IMR-90 (cell line): ENCODE measurements around the gene SPAG9. TPM values are rescaled to one million over a fixed set of nuclear protein-coding genes. Genes with fewer than 3 reads are reported as not detected.

Experiments
- ATAC-seq: fragments of 200-7000 bp; cut with Tn5 transposase; 2 replicates; pipeline ENCODE4 v1.9.1; 2020; ENCODE audit warnings: low read depth, mild to moderate bottlenecking, moderate library complexity
- BruUV-seq: library from RNA; stranded (reverse); fragments of 400-500 nt; replicated peaks from 2 replicates; lab custom pipeline; 2021; lab: Mats Ljungman, UMichigan
- CTCF ChIA-PET: fragments of 300-600 bp; formaldehyde crosslinking; extraction: SDS; loops from one replicate; lab custom pipeline; 2021; ENCODE audit warnings: antibody characterized with exemption; lab: Yijun Ruan, JAX
- POLR2A ChIA-PET: fragments of 300-600 bp; sonication (Branson Sonifier 250); formaldehyde crosslinking; loops from one replicate; lab custom pipeline; 2022; ENCODE audit warnings: antibody characterized with exemption; ENCODE audit not compliant: unreplicated experiment; lab: Charles Lee
- DNase-seq: peaks from one replicate; pipeline ENCODE4 v3.0.0; 2013
- H2AFZ ChIP-seq: replicated peaks from 2 replicates; pipeline ENCODE3; 2013; ENCODE audit warnings: low read length, mild to moderate bottlenecking; ENCODE audit not compliant: poor library complexity
- H2AK5ac ChIP-seq: 2 replicates; pipeline ENCODE4 v1.6.1; 2013; ENCODE audit warnings: low read depth, low read length, inconsistent platforms
- H2AK9ac ChIP-seq: replicated peaks from 2 replicates; pipeline ENCODE3; 2013; ENCODE audit warnings: mild to moderate bottlenecking, low read depth, low read length, moderate library complexity; ENCODE audit not compliant: poor library complexity
- H2BK120ac ChIP-seq: 2 replicates; pipeline ENCODE4 v1.6.1; 2013; ENCODE audit warnings: low read depth, low read length, inconsistent platforms
- H2BK15ac ChIP-seq: 3 replicates; pipeline ENCODE4 v1.6.1; 2013; ENCODE audit warnings: low read depth, low read length, inconsistent platforms
- H2BK20ac ChIP-seq: 2 replicates; pipeline ENCODE4 v1.6.1; 2013; ENCODE audit warnings: low read depth, mild to moderate bottlenecking, inconsistent platforms, low read length, moderate library complexity
- H2BK5ac ChIP-seq: 2 replicates; pipeline ENCODE4 v1.6.1; 2013; ENCODE audit warnings: mild to moderate bottlenecking, low read depth, low read length, inconsistent platforms; ENCODE audit not compliant: poor library complexity, severe bottlenecking
- H3K14ac ChIP-seq: replicated peaks from 2 replicates; pipeline ENCODE4 v1.6.1; 2013; ENCODE audit warnings: low read depth, low read length, inconsistent platforms
- H3K18ac ChIP-seq: 2 replicates; pipeline ENCODE4 v1.6.1; 2013; ENCODE audit warnings: low read depth, low read length, control low read depth
- H3K23ac ChIP-seq: 2 replicates; pipeline ENCODE4 v1.6.1; 2013; ENCODE audit warnings: low read depth, low read length, inconsistent platforms
- H3K27ac ChIP-seq: 2 replicates; pipeline ENCODE4 v1.5.1; 2013; ENCODE audit warnings: mild to moderate bottlenecking, control low read depth, low read length; ENCODE audit not compliant: insufficient read depth
- H3K27me3 ChIP-seq: 2 replicates; pipeline ENCODE4 v1.6.1; 2013; ENCODE audit warnings: low read length; ENCODE audit not compliant: control insufficient read depth, insufficient read depth
- H3K36me3 ChIP-seq: 2 replicates; pipeline ENCODE4 v1.6.1; 2013; ENCODE audit warnings: low read length, mixed read lengths; ENCODE audit not compliant: control insufficient read depth, insufficient read depth
- H3K4ac ChIP-seq: 2 replicates; pipeline ENCODE4 v1.6.1; 2013; ENCODE audit warnings: low read depth, low read length, inconsistent platforms
- H3K4me1 ChIP-seq: 2 replicates; pipeline ENCODE4 v1.6.1; 2013; ENCODE audit warnings: low read length, mixed read lengths; ENCODE audit not compliant: control insufficient read depth, insufficient read depth
- H3K4me2 ChIP-seq: 2 replicates; pipeline ENCODE4 v1.6.1; 2013; ENCODE audit warnings: low read depth, mild to moderate bottlenecking, control low read depth, low read length, moderate library complexity
- H3K4me3 ChIP-seq: 2 replicates; pipeline ENCODE4 v1.5.1; 2013; ENCODE audit warnings: low read depth, mild to moderate bottlenecking, control low read depth, low read length, moderate library complexity; ENCODE audit not compliant: insufficient read depth
- H3K56ac ChIP-seq: 2 replicates; pipeline ENCODE4 v1.6.1; 2013; ENCODE audit warnings: low read length, inconsistent platforms; ENCODE audit not compliant: insufficient read depth; ENCODE audit errors: extremely low read depth
- H3K79me1 ChIP-seq, 2 experiments: 2 replicates each; pipeline ENCODE4 v1.6.1; 2013; ENCODE audit warnings: low read length in 2 of 2, inconsistent platforms in 1 of 2, low read depth in 1 of 2
- H3K9ac ChIP-seq: 2 replicates; pipeline ENCODE4 v1.6.1; 2013; ENCODE audit warnings: low read depth, low read length, control low read depth
- H3K9me1 ChIP-seq: 2 replicates; pipeline ENCODE4 v1.6.1; 2013; ENCODE audit warnings: low read length, inconsistent platforms; ENCODE audit not compliant: insufficient read depth
- H3K9me3 ChIP-seq: 2 replicates; pipeline ENCODE4 v1.6.1; 2013; ENCODE audit warnings: low read length; ENCODE audit not compliant: control insufficient read depth, insufficient read depth
- H4K20me1 ChIP-seq: 2 replicates; pipeline ENCODE4 v1.6.1; 2013; ENCODE audit warnings: low read length, inconsistent platforms; ENCODE audit not compliant: insufficient read depth
- H4K5ac ChIP-seq: 2 replicates; pipeline ENCODE4 v1.6.1; 2013; ENCODE audit warnings: mild to moderate bottlenecking, low read depth, low read length, control low read depth
- H4K8ac ChIP-seq, 2 experiments: 2 replicates each; pipeline ENCODE4 v1.6.1; 2013; ENCODE audit warnings: low read depth in 2 of 2, low read length in 2 of 2, control low read depth in 1 of 2, inconsistent platforms in 1 of 2
- H4K91ac ChIP-seq: 2 replicates; pipeline ENCODE4 v1.6.1; 2013; ENCODE audit warnings: low read depth, low read length, inconsistent platforms; ENCODE audit not compliant: insufficient read depth
- BHLHE40 ChIP-seq: fragments of 150-350 bp; IDR thresholded peaks from 2 replicates; pipeline ENCODE4 v1.6.1; 2016; ENCODE audit warnings: mild to moderate bottlenecking, low read depth, low read length
- CEBPB ChIP-seq: IDR thresholded peaks from 2 replicates; pipeline ENCODE4 v1.6.1; 2012; ENCODE audit warnings: low read depth, low read length, improper control_type of control experiment
- CHD1 ChIP-seq: IDR thresholded peaks from 2 replicates; pipeline ENCODE4 v1.6.1; 2012; ENCODE audit warnings: low read depth, low read length, improper control_type of control experiment
- FOS ChIP-seq: fragments of 150-350 bp; IDR thresholded peaks from 2 replicates; pipeline ENCODE4 v1.6.1; 2016; ENCODE audit warnings: low read depth, low read length
- MAZ ChIP-seq: IDR thresholded peaks from 2 replicates; pipeline ENCODE4 v1.6.1; 2012; ENCODE audit warnings: low read depth, mild to moderate bottlenecking, low read length, improper control_type of control experiment, moderate library complexity, borderline replicate concordance
- NFE2L2 ChIP-seq: fragments of 150-350 bp; IDR thresholded peaks from 2 replicates; pipeline ENCODE4 v1.6.1; 2016; ENCODE audit warnings: low read depth, mild to moderate bottlenecking, low read length
- POLR2A ChIP-seq: IDR thresholded peaks from 2 replicates; pipeline ENCODE4 v1.6.1; 2012; ENCODE audit warnings: mild to moderate bottlenecking, low read depth, low read length
- RAD21 ChIP-seq: IDR thresholded peaks from 2 replicates; pipeline ENCODE4 v1.6.1; 2012; ENCODE audit warnings: low read length, improper control_type of control experiment
- RFX5 ChIP-seq: IDR thresholded peaks from 2 replicates; pipeline ENCODE4 v1.8.0; 2012; ENCODE audit warnings: low read depth, mild to moderate bottlenecking, low read length, moderate library complexity
- SMC3 ChIP-seq: fragments of 150-350 bp; IDR thresholded peaks from 2 replicates; pipeline ENCODE4 v1.6.1; 2016; ENCODE audit warnings: low read depth, mild to moderate bottlenecking, antibody characterized with exemption, low read length, moderate library complexity
- WGBS, 2 experiments: methylation state at CpG; one replicate each; pipeline versions ENCODE4 v1.1.5 to v1.1.7; 2013; ENCODE audit warnings: missing lambda C conversion rate in 2 of 2; ENCODE audit not compliant: insufficient read length in 1 of 2; ENCODE audit errors: extremely low coverage in 2 of 2; 5-methylcytosine and 5-hydroxymethylcytosine counted together
- dilution Hi-C: fragments of 300-500 bp; cut with HindIII; formaldehyde crosslinking; loops from one replicate; pipeline ENCODE4 v1.14.3; 2018; ENCODE audit warnings: low sequenced_read_pairs; ENCODE audit not compliant: unreplicated experiment
- in situ Hi-C: fragments of 300-500 bp; cut with MboI; formaldehyde crosslinking; loops from 3 replicates; pipeline ENCODE4 v1.14.3; 2019; ENCODE audit warnings: low sequenced_read_pairs, inconsistent platforms, mixed read lengths
- intact Hi-C: fragments of 100-400 bp; cut with micrococcal nuclease; formaldehyde crosslinking; loops from 2 replicates; pipeline ENCODE4 v1.10.0; 2022
- polyA plus RNA-seq, 3 experiments: library from polyadenylated mRNA; depleted of rRNA; stranded (reverse); fragments of >200 nt; gene quantifications; 2 replicates each; pipeline ENCODE4 v1.2.3, GENCODE V29; 2012; ENCODE audit warnings: low replicate concordance in 1 of 3
- total RNA-seq: library from RNA; depleted of rRNA; stranded (reverse); fragments of >200 nt; gene quantifications from 2 replicates; pipeline ENCODE4 v1.2.3, GENCODE V29; 2012
- TF ChIP-seq, protein P1 (sequence below): fragments of 150-350 bp; IDR thresholded peaks from 2 replicates; pipeline ENCODE4 v1.6.1; 2016; ENCODE audit warnings: low read depth, mild to moderate bottlenecking, low read length, moderate library complexity, borderline replicate concordance
- TF ChIP-seq, protein P2 (sequence below): conservative IDR thresholded peaks from 2 replicates; pipeline ENCODE4 v1.5.1; 2012; ENCODE audit warnings: mild to moderate bottlenecking, low read depth, low read length, improper control_type of control experiment
- TF ChIP-seq, protein P3 (sequence below): fragments of 150-350 bp; IDR thresholded peaks from 2 replicates; pipeline ENCODE4 v1.6.1; 2017; ENCODE audit warnings: mild to moderate bottlenecking, antibody characterized with exemption, low read length, low read depth

Gene SPAG9
- total and polyA plus RNA-seq, 2 of the 4 experiments (the other 2 are of a cell fraction), result 26.7 to 75.5 TPM

DNA sequence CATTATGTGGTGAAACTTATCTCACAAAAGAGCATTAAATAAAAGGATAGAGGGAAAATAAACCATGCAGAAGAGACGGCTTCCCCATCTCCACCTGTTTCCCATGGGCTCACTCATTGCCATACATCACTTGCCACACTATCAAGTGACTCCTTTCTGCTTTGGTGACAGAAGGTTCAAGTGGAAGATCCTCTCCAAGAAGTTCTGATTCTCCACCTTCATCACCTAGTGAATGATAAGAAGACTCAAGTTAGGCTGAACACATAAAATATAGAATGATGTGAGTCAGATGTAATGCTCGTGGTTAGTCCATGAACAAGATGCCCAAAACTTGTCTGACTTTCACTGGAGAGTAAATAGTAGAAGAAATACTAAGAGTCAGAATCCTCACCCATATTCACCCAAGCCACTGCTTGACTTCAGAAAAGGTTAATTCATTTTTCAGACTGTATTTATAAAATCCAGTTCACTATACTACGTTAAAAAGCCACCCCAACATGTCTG lies 154.5 kb downstream of the SPAG9 start:
- no CpG with 5 or more reads among the region's 3 CpGs for WGBS, 2 experiments
- Histone ChIP-seq H3K18ac (no peak overlapping the region), H2AK5ac (no peak overlapping the region), H3K9me1 (no peaks in the 10 kb centered on the region), H3K23ac (no peak overlapping the region), H3K9me3 (no peaks in the 10 kb centered on the region), H3K27me3 (no peaks in the 10 kb centered on the region), H2BK5ac (no peak overlapping the region), H3K27ac (no peak overlapping the region), H4K8ac (no peak overlapping the region), H3K4ac (no peak overlapping the region; the same call in 1 of the 2 replicates), H2BK120ac (no peak overlapping the region), H3K4me3 (no peak overlapping the region), H3K36me3 (peaks cover 8% of the 10 kb centered on the region), H3K4me1 (peaks cover 5% of the 10 kb centered on the region), H3K9ac (no peak overlapping the region), H2AK9ac (no peak overlapping the region), H4K5ac (no peak overlapping the region), H2AFZ (no peak overlapping the region), H3K56ac (no peak overlapping the region), H3K14ac (no peak overlapping the region), H2BK15ac (no peak overlapping the region), H3K79me1 (no peaks in the 10 kb centered on the region; a peak in 1 of 4 replicates), H4K20me1 (no peaks in the 10 kb centered on the region), H3K4me2 (no peak overlapping the region), H2BK20ac (no peak overlapping the region), H4K91ac (no peak overlapping the region)
- intact Hi-C loops (no loop called here), dilution Hi-C loops (no loop called here), in situ Hi-C loops (no loop called here)
- ChIA-PET CTCF (interaction anchor here (1.2 kb wide), 1 partner anchor 114 kb away, joined by 4 read pairs; no protein-coding TSS in a partner anchor), POLR2A (no interaction called here)
- peak; percentile 28; the same call in 1 of the 2 replicates for ATAC-seq
- peak; percentile 69 for DNase-seq
- TF ChIP-seq RAD21, result no peak
- TF ChIP-seq, protein P1, sequence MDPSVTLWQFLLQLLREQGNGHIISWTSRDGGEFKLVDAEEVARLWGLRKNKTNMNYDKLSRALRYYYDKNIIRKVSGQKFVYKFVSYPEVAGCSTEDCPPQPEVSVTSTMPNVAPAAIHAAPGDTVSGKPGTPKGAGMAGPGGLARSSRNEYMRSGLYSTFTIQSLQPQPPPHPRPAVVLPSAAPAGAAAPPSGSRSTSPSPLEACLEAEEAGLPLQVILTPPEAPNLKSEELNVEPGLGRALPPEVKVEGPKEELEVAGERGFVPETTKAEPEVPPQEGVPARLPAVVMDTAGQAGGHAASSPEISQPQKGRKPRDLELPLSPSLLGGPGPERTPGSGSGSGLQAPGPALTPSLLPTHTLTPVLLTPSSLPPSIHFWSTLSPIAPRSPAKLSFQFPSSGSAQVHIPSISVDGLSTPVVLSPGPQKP, result no peak
- TF ChIP-seq CHD1, result no peak
- TF ChIP-seq FOS, result no peak
- no peak for TF ChIP-seq POLR2A
- no peak for TF ChIP-seq CEBPB
- no peak for TF ChIP-seq MAZ
- TF ChIP-seq BHLHE40, result no peak
- TF ChIP-seq RFX5, result no peak
- no peak for TF ChIP-seq SMC3
- TF ChIP-seq, protein P2, sequence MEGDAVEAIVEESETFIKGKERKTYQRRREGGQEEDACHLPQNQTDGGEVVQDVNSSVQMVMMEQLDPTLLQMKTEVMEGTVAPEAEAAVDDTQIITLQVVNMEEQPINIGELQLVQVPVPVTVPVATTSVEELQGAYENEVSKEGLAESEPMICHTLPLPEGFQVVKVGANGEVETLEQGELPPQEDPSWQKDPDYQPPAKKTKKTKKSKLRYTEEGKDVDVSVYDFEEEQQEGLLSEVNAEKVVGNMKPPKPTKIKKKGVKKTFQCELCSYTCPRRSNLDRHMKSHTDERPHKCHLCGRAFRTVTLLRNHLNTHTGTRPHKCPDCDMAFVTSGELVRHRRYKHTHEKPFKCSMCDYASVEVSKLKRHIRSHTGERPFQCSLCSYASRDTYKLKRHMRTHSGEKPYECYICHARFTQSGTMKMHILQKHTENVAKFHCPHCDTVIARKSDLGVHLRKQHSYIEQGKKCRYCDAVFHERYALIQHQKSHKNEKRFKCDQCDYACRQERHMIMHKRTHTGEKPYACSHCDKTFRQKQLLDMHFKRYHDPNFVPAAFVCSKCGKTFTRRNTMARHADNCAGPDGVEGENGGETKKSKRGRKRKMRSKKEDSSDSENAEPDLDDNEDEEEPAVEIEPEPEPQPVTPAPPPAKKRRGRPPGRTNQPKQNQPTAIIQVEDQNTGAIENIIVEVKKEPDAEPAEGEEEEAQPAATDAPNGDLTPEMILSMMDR, result no peak
- TF ChIP-seq NFE2L2, result no peak
- TF ChIP-seq, protein P3, sequence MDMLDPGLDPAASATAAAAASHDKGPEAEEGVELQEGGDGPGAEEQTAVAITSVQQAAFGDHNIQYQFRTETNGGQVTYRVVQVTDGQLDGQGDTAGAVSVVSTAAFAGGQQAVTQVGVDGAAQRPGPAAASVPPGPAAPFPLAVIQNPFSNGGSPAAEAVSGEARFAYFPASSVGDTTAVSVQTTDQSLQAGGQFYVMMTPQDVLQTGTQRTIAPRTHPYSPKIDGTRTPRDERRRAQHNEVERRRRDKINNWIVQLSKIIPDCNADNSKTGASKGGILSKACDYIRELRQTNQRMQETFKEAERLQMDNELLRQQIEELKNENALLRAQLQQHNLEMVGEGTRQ, result no peak
- BruUV-seq, result no TSS peak
